Measurements from ENCODE around the gene PKHD1.

PKHD1 gene

DNA sequence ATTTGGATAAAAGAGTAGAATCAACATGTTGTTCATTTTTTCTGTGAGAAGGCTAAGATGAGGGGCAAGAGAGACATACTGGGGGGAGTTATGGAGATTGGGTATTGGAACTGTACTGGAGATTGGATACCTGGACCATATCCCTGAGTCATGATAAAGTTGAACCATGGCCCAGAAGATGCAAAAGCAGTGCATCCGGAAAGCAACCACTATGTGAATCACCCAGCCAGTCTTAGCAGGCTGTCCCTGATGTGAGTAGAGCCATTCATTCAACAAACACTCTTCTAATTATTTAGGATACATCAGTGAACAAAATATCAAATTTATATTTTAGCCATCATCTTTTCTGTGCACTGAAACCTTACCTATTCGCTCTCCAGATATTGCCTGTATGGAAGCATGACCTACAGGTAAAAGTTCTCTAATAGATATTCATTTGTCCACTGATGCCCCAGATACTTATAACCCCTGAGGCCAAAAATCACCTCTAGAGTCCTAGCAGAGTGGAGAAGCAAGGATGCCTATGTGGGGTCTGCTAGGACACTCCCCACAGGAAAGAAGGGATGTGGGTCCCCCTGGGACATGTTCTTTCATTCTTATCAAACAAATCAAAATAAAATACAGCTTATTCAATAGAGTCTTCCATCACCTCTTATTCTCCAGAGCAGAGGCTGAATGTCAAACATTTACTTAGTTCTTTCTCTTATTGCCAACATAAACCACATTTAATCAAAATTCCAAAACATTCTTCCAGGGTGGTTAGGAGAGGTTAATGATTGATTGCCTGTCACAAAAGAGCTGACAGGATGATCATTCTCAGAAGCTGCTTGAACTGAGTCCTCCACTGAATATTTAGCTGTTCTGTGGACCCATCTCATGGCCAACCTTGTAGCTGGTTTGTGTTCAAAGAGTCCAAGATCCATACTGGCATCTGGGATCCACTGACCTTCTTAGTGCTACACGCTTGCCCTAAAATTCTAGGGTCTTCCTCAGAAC lies 37.0 kb upstream of the PKHD1 start:
- no peaks in the 10 kb centered on the region for H3K36me3 Mint-ChIP-seq
- no peaks in the 10 kb centered on the region for H3K4me1 Mint-ChIP-seq
- no peak overlapping the region for H3K27ac Mint-ChIP-seq
- no peak for DNase-seq (ENCODE audit: low spot score in 2 of 2)
- H3K9me3 Mint-ChIP-seq = peaks cover 4% of the 10 kb centered on the region
- no peak overlapping the region for H3K4me3 Mint-ChIP-seq
- H3K27me3 Mint-ChIP-seq = peaks cover 15% of the 10 kb centered on the region
- ATAC-seq (ENCODE audit: low read depth) = no peak

DNA sequence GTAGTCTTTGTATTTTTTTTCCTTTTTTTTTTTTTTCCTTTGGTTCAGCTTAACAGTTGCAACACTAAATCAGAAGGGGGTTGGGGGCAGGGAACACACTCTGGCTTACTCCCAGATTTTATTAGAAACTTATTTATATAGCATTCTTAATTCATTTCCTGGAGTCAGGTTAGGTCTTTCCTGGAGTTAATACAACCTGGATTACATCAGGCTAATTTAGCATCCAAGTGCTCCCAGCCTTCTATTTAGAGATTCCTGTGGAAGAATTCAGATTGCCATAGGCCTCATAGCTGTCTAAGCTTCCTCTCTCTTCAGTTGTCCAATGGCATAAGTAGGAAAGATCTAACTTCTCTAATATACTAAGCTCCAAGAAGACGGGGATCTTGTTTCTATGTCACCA lies 35.8 kb upstream of the PKHD1 start:
- Mint-ChIP-seq H3K9me3 (peaks cover 7% of the 10 kb centered on the region), H3K36me3 (no peaks in the 10 kb centered on the region), H3K27ac (no peak overlapping the region), H3K4me3 (no peak overlapping the region), H3K4me1 (no peaks in the 10 kb centered on the region), H3K27me3 (peaks cover 11% of the 10 kb centered on the region)
- ATAC-seq (ENCODE audit: low read depth) (no peak), DNase-seq (ENCODE audit: low spot score in 2 of 2) (no peak)

DNA sequence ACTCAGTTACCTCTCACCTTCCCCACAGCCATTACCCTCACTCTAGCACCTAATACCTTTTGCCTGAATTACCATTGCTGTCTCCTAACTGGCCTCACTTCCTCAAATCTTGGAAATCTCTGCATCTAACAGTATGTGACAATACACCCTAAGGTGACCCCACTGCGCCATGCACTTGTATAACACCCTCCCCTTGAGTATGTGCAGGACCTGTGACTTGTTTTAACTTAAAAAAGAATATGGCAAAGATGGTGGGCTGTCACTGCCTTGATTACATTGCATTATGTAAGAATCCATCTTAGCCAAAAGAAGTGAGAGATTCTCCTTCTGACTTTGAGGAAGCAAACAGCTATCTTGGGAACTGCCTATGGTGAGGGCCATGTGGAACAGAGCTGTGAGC lies 29.9 kb upstream of the PKHD1 start:
- Mint-ChIP-seq H3K36me3 (peaks cover under 1% of the 10 kb centered on the region), H3K4me3 (no peak overlapping the region), H3K27me3 (peaks cover 3% of the 10 kb centered on the region), H3K4me1 (no peaks in the 10 kb centered on the region), H3K27ac (no peak overlapping the region), H3K9me3 (peaks cover 8% of the 10 kb centered on the region)
- no peak for DNase-seq (ENCODE audit: low spot score in 2 of 2)
- ATAC-seq (ENCODE audit: low read depth) = no peak

DNA sequence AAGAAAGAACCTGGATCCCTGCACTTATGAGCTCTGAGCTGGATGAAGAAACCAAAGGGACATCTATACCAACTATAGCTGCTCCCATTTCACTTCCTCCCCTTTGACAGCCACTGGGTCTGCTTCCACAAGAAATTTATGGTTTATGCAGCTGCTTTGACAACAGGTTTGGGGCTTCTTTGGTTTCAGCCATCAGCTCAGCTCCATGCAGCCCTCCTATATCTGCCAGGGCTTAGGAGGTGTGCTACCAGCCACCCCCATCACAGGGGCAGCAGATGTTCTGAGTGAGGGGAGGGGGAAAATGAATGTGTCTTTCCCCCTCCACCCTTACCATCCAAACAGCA lies 29.2 kb upstream of the PKHD1 start:
- DNase-seq (ENCODE audit: low spot score in 2 of 2) (no peak), ATAC-seq (ENCODE audit: low read depth) (no peak)
- no peaks in the 10 kb centered on the region for H3K4me1 Mint-ChIP-seq
- peaks cover 9% of the 10 kb centered on the region for H3K27me3 Mint-ChIP-seq
- H3K36me3 Mint-ChIP-seq = peaks cover 3% of the 10 kb centered on the region
- H3K9me3 Mint-ChIP-seq = peaks cover 12% of the 10 kb centered on the region
- no peak overlapping the region for H3K27ac Mint-ChIP-seq
- H3K4me3 Mint-ChIP-seq = no peak overlapping the region

DNA sequence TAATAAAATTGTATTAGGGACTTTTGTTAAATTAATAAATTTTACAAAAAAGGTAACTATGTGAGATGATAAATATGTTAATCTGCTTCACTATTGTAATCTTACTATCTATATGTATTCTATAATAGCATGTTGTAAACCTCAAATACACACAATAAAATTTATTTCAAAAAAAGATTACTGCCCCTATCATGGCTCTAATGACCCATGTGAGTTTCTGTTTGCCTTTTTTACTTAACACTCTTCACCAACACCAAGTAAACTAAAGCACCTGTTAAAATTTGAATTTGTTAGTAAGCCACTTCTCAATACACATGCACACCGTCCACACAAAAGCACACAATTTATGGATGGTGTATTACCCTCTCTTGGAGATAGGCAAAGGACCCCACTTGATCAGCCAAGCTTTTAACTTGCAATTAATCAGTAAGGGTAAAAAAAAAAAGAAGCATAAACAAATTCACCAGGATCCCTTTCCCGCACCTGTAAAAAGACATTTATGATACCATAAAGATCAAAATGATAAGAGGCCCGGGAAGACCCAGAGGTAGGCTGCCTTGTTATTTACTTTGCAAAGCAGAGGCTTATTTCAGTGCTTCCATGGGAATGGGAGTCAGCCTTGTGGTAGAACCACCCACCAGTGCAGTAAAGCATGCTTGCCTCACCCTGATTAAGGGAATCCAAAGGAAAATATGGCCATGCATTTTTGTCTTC lies 28.6 kb upstream of the PKHD1 start:
- Mint-ChIP-seq H3K27me3 (peaks cover 11% of the 10 kb centered on the region), H3K27ac (no peak overlapping the region), H3K4me3 (no peak overlapping the region), H3K36me3 (peaks cover 3% of the 10 kb centered on the region), H3K4me1 (no peaks in the 10 kb centered on the region), H3K9me3 (peaks cover 11% of the 10 kb centered on the region)
- ATAC-seq (ENCODE audit: low read depth) (no peak), DNase-seq (ENCODE audit: low spot score in 2 of 2) (no peak)

DNA sequence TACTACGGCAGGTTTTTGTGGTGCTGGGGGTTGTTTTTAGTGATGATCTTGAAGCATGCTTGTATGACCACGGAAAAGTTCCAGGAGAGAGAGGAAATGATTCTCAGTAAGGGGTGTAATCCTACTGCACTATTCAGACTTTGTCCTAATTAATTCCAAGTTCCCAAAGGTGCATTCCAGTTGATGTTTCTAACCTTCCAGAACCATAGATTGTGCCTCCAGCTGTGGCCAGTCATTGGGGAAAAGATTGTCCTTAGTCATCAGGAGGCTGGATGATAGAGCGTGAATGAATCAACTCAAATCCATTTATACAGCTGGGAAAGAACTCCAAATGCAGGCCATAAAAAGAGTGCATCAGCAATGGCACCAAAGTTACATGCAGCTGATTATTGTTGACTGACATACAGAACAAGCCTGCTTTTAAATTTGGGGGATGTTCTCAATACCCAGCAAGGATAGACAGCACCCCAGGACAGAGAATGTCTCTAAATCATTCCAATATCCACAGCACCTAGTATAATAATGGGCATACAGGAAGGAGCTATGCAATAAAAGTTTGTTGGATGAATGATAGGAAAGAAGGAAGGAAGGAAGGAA lies 27.8 kb upstream of the PKHD1 start:
- peaks cover 11% of the 10 kb centered on the region for H3K27me3 Mint-ChIP-seq
- H3K9me3 Mint-ChIP-seq = peaks cover 10% of the 10 kb centered on the region

DNA sequence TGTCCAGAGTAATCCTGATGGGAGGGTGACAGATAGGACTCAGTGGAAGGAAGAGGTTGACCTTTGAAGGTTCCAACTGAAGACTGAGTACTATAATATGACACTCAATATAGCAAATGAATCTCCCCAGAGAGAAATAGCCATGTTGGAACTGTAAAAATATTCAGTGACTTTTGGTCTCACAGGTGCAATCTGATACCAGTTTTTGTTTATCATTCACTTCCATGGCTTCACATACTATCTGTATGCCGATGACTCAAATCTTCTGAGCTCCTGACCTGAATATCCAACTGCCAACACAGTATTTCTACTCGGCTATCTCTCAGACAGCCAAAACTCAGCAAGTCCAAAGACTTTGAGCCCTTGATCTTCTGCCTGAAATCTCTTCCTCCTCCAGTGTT lies 21.8 kb upstream of the PKHD1 start:
- H3K4me1 Mint-ChIP-seq = no peaks in the 10 kb centered on the region
- H3K36me3 Mint-ChIP-seq = peaks cover 3% of the 10 kb centered on the region
- peaks cover 9% of the 10 kb centered on the region for H3K27me3 Mint-ChIP-seq
- peaks cover 7% of the 10 kb centered on the region for H3K9me3 Mint-ChIP-seq
- ATAC-seq (ENCODE audit: low read depth) (no peak), DNase-seq (ENCODE audit: low spot score in 2 of 2) (no peak)
- H3K4me3 Mint-ChIP-seq = no peak overlapping the region
- H3K27ac Mint-ChIP-seq = no peak overlapping the region

More for the DNA sequence above, 27.8 kb upstream of the PKHD1 start:
- ATAC-seq (ENCODE audit: low read depth) = no peak
- no peak for DNase-seq (ENCODE audit: low spot score in 2 of 2)
- Mint-ChIP-seq H3K36me3 (peaks cover 3% of the 10 kb centered on the region), H3K4me3 (no peak overlapping the region), H3K27ac (no peak overlapping the region), H3K4me1 (no peaks in the 10 kb centered on the region)

DNA sequence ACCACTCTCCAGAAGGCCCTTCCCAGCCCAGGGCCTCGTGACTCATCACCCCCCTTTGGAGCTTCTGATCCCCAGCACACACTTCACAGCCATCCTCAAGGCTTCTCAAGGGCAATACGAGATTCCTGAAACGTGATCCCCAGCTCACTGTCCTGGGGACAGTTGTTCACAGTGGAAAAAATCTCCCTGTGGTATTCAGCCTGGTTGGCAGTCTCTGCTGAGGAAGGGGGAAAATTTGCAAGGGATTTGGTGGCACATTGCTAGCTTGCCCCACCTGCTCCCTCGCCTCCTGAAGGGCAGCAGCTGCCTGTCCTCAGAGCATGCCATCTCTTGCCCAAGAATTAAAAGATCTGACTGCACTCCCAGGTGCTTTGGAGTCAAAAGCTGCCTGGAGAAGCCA lies 20.7 kb upstream of the PKHD1 start:
- H3K9me3 Mint-ChIP-seq = peaks cover 7% of the 10 kb centered on the region

DNA sequence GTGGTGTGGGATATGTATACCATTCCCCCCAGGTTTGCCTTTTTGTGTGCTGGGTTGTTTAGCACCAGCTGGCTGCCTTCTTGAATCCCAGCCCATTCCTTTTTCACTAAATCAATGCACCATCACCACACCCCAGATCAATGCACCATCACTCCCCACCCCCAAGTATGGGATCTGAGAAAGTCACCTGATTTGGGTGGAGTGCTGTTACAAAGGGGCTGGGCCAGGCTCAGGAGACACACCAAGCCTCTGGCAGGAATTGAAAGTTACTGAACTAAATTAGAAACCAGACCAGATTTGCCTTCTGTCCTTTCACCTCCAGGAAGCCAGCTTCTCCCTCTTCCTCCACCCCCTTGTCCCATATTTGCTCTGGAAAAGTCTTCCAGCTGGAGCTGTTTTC lies 19.6 kb upstream of the PKHD1 start:
- Mint-ChIP-seq H3K4me1 (no peaks in the 10 kb centered on the region), H3K4me3 (no peak overlapping the region), H3K27ac (no peak overlapping the region), H3K9me3 (peaks cover 4% of the 10 kb centered on the region), H3K27me3 (peaks cover 8% of the 10 kb centered on the region), H3K36me3 (no peaks in the 10 kb centered on the region)
- ATAC-seq (ENCODE audit: low read depth) (no peak), DNase-seq (ENCODE audit: low spot score in 2 of 2) (no peak)

More for the DNA sequence above, 20.7 kb upstream of the PKHD1 start:
- no peak overlapping the region for H3K4me3 Mint-ChIP-seq
- ATAC-seq (ENCODE audit: low read depth) = no peak
- peaks cover 11% of the 10 kb centered on the region for H3K27me3 Mint-ChIP-seq
- peaks cover 3% of the 10 kb centered on the region for H3K36me3 Mint-ChIP-seq
- H3K4me1 Mint-ChIP-seq = no peaks in the 10 kb centered on the region
- no peak overlapping the region for H3K27ac Mint-ChIP-seq
- no peak for DNase-seq (ENCODE audit: low spot score in 2 of 2)

DNA sequence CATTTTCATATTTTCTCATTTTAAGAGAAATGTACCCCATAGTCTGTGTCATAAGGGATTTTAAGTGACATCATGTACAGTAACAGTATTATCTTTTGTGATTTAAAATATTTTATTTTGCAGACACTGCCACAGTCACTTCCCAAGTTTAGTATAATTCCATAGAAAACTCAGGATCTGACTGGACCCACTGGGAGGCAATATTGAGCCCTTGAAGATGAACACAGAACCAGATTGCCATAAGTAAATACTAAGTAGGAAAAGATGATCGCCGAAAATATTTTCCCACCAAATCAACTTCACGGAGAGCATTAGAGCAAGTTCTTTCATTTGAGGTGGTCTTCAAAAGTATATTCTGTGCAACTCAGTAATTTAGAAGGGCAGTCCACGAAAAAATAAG lies 17.6 kb upstream of the PKHD1 start:
- no peaks in the 10 kb centered on the region for H3K4me1 Mint-ChIP-seq
- H3K27me3 Mint-ChIP-seq = peaks cover 9% of the 10 kb centered on the region
- H3K9me3 Mint-ChIP-seq = no peaks in the 10 kb centered on the region
- ATAC-seq (ENCODE audit: low read depth) (no peak), DNase-seq (ENCODE audit: low spot score in 2 of 2) (no peak)
- H3K4me3 Mint-ChIP-seq = no peak overlapping the region
- H3K27ac Mint-ChIP-seq = no peak overlapping the region
- no peaks in the 10 kb centered on the region for H3K36me3 Mint-ChIP-seq

DNA sequence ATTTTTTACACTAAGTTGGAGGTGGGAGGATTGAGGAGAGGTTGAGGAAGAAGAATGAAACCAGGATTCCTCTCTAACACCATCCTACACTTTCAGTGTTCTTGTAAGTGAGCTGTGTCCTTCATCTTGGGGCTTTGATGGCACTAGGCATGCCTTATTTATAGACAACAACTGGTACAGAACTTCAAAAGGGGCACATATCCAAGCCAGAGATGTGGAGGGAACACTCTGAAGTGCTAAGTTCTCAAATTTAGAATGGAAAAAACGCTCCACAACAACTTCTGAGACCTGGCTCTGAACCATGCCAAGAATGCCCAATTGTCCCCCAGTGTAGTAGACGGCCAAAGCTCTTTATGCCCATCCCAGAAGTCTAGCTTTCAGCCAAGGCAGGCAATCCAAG lies 16.2 kb upstream of the PKHD1 start:
- no peaks in the 10 kb centered on the region for H3K4me1 Mint-ChIP-seq
- H3K9me3 Mint-ChIP-seq = no peaks in the 10 kb centered on the region
- H3K36me3 Mint-ChIP-seq = no peaks in the 10 kb centered on the region
- H3K27ac Mint-ChIP-seq = no peak overlapping the region
- no peak for DNase-seq (ENCODE audit: low spot score in 2 of 2)
- H3K27me3 Mint-ChIP-seq = peaks cover 11% of the 10 kb centered on the region
- no peak for ATAC-seq (ENCODE audit: low read depth)
- no peak overlapping the region for H3K4me3 Mint-ChIP-seq

DNA sequence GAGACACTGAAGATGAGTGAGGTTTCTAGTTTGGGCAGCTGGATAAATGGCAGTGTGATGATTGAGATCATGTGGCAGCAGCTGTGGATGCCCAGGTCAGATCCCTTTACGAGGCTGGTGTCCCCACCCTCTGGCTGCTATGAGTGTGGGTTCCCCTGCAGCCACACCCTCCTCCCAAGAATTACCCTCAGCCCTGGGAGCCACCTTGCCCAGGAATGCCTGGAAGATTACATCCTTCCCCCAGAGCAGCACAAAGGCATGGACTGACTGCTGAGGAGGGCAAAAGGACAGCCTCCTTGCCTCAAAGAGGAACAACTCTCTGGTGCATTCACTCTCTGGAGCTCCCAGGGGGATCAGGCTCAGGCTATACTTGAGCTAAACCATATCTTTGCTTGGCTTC lies 15.0 kb upstream of the PKHD1 start:
- no peak overlapping the region for H3K27ac Mint-ChIP-seq
- DNase-seq (ENCODE audit: low spot score in 2 of 2) (no peak), ATAC-seq (ENCODE audit: low read depth) (no peak)
- no peaks in the 10 kb centered on the region for H3K9me3 Mint-ChIP-seq
- no peak overlapping the region for H3K4me3 Mint-ChIP-seq
- H3K36me3 Mint-ChIP-seq = no peaks in the 10 kb centered on the region
- H3K4me1 Mint-ChIP-seq = no peaks in the 10 kb centered on the region
- peaks cover 11% of the 10 kb centered on the region for H3K27me3 Mint-ChIP-seq

DNA sequence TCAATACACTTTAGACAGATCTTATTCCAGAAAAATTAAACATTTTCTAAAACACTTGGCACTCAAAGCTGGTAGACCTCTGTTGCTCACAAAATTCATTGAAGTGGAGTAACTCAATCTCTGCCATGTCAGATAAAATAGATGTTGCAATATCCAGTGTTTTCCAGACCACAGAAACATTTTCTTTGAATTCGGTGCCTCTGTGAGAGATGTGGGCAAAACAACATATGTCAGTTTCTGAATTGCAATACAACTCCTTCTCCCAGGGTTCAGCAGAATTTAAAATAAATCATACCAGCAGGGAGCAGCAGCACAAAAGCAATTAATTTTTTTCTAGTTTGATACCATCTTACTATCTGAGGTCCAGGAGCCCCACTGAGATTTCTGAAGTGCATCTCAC lies 11.3 kb upstream of the PKHD1 start:
- Mint-ChIP-seq H3K36me3 (peaks cover 2% of the 10 kb centered on the region), H3K9me3 (peaks cover 3% of the 10 kb centered on the region), H3K27ac (no peak overlapping the region), H3K27me3 (peaks cover 11% of the 10 kb centered on the region), H3K4me3 (no peak overlapping the region), H3K4me1 (no peaks in the 10 kb centered on the region)
- ATAC-seq (ENCODE audit: low read depth) (no peak), DNase-seq (ENCODE audit: low spot score in 2 of 2) (no peak)

DNA sequence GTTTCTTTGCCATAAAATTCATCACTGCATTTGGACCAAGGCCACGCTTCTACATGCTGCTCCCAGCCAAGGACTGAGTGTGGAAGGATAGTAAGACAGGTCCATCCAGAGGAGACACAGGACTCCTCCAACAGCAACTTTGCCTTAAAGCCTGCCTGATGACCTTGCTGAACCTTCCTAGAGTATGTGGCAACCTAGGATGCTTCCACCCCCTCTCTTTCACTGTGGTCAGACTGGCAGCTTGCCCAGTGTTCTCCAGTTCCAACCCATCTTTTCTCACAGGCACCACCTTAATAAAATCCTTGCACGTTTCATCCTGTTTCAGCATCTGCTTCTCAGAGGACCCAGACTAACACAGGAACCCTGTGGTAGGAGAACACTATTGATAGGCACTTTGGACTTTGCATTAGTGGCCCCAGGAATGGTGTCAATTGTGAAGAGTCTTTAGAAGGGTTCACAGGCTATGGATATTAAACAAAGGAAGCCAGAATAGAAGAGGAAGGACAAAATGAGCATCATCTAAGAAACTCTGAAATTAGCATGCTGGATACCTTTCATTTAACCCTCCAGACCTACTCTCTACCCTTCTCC lies 2.4 kb upstream of the PKHD1 start:
- Mint-ChIP-seq H3K9me3 (no peaks in the 10 kb centered on the region), H3K4me3 (no peak overlapping the region), H3K4me1 (no peaks in the 10 kb centered on the region), H3K27me3 (peaks cover 7% of the 10 kb centered on the region), H3K27ac (no peak overlapping the region), H3K36me3 (no peaks in the 10 kb centered on the region)
- no peak for DNase-seq (ENCODE audit: low spot score in 2 of 2)
- ATAC-seq (ENCODE audit: low read depth) = no peak

All from memory B cell (primary cell).